D721Med (cell line): ENCODE measurements around the gene HECTD1.

Source experiments
- DNase-seq: peaks from one replicate; pipeline ENCODE4 v3.0.0; 2011; ENCODE audit warnings: low spot score; ENCODE audit not compliant: insufficient read length
- FAIRE-seq: peaks from 2 replicates; lab custom pipeline; 2011; peaks lifted over from hg19 to GRCh38; lab: Jason Lieb, UNC
- CTCF ChIP-seq: IDR thresholded peaks from 2 replicates; pipeline ENCODE4 v1.5.1; 2012; ENCODE audit warnings: mild to moderate bottlenecking, control low read depth; ENCODE audit not compliant: insufficient read depth; ENCODE audit errors: missing control alignments

The HECTD1 gene

GRCh38 chr14:31124197-31124596 is 83.4 kb downstream of the HECTD1 start:
- DNase-seq (no peak), FAIRE-seq (no peak)
- TF ChIP-seq CTCF, result no peak

GRCh38 chr14:31122921-31123320 is 84.7 kb downstream of the HECTD1 start:
- DNase-seq (no peak), FAIRE-seq (no peak)
- no peak for TF ChIP-seq CTCF

- DNase-seq (no peak), FAIRE-seq (no peak)
- no peak for TF ChIP-seq CTCF
Measured at GRCh38 chr14:31122098-31122611, 85.4 kb downstream of the HECTD1 start.

GRCh38 chr14:31118892-31119291 is 88.7 kb downstream of the HECTD1 start:
- DNase-seq (no peak), FAIRE-seq (no peak)
- TF ChIP-seq CTCF, result no peak

GRCh38 chr14:31113794-31114193 is 93.8 kb downstream of the HECTD1 start:
- no peak for TF ChIP-seq CTCF
- FAIRE-seq (no peak), DNase-seq (no peak)

- no peak for TF ChIP-seq CTCF
- DNase-seq (no peak), FAIRE-seq (no peak)
Measured at GRCh38 chr14:31110872-31111271, 96.7 kb downstream of the HECTD1 start.

GRCh38 chr14:31109257-31109656 is 98.3 kb downstream of the HECTD1 start:
- DNase-seq (no peak), FAIRE-seq (no peak)
- TF ChIP-seq CTCF, result no peak
